DND-41 (cell line): ENCODE measurements around the gene HSCB.

Source experiments
- ATAC-seq: fragments of 200-7000 bp; cut with Tn5 transposase; 3 replicates; pipeline ENCODE4 v1.9.1; 2021; ENCODE audit warnings: low read depth; ENCODE audit not compliant: insufficient read depth
- DNase-seq: peaks from one replicate; pipeline ENCODE4 v3.0.0-alpha.2; 2020
- H2AFZ ChIP-seq: 2 replicates; pipeline ENCODE4 v1.6.0; 2012; ENCODE audit warnings: low read depth, low read length
- H3K27ac ChIP-seq: 2 replicates; pipeline ENCODE4 v1.5.1; 2012; ENCODE audit warnings: low read length, inconsistent platforms
- H3K27me3 ChIP-seq: fragments of 200-600 bp; sonication (generic); 2 replicates; pipeline ENCODE4 v1.6.0; 2012; ENCODE audit warnings: low read length, mild to moderate bottlenecking, inconsistent platforms; ENCODE audit not compliant: insufficient read depth, poor library complexity
- H3K36me3 ChIP-seq: 2 replicates; pipeline ENCODE4 v1.5.1; 2012; ENCODE audit warnings: low read length, inconsistent platforms; ENCODE audit not compliant: insufficient read depth
- H3K4me1 ChIP-seq: 2 replicates; pipeline ENCODE4 v1.5.1; 2012; ENCODE audit warnings: mild to moderate bottlenecking, low read length; ENCODE audit not compliant: insufficient read depth
- H3K4me2 ChIP-seq: 2 replicates; pipeline ENCODE4 v1.6.0; 2012; ENCODE audit warnings: mild to moderate bottlenecking, moderate library complexity, low read length, inconsistent platforms; ENCODE audit not compliant: insufficient read depth
- H3K4me3 ChIP-seq, 2 experiments: fragments of 200-600 bp in 1 of 2; shearing (Covaris generic) in 1 of 2; 2 replicates each; pipeline ENCODE4 v1.5.1; 2012 to 2016; ENCODE audit warnings: inconsistent platforms in 2 of 2, low read length in 2 of 2, mild to moderate bottlenecking in 2 of 2, low read depth in 1 of 2, moderate library complexity in 1 of 2
- H3K79me2 ChIP-seq: 2 replicates; pipeline ENCODE4 v1.6.0; 2012; ENCODE audit warnings: low read length, inconsistent platforms; ENCODE audit not compliant: insufficient read depth
- H3K9ac ChIP-seq: 2 replicates; pipeline ENCODE4 v1.6.0; 2012; ENCODE audit warnings: low read depth, mild to moderate bottlenecking, inconsistent platforms, low read length, moderate library complexity
- H3K9me3 ChIP-seq: 2 replicates; pipeline ENCODE4 v1.5.1; 2012; ENCODE audit warnings: low read length, moderate library complexity, mild to moderate bottlenecking, inconsistent platforms; ENCODE audit not compliant: insufficient read depth, severe bottlenecking
- H4K20me1 ChIP-seq: 2 replicates; pipeline ENCODE4 v1.6.0; 2012; ENCODE audit warnings: low read length; ENCODE audit not compliant: insufficient read depth
- EZH2 ChIP-seq: IDR thresholded peaks from 3 replicates; pipeline ENCODE4 v1.6.1; 2012; ENCODE audit warnings: borderline replicate concordance, low read depth, mild to moderate bottlenecking, moderate library complexity, low read length, inconsistent platforms; ENCODE audit not compliant: severe bottlenecking
- TF ChIP-seq, protein P1 (sequence below): IDR thresholded peaks from 2 replicates; pipeline ENCODE4 v1.5.1; 2012; ENCODE audit warnings: borderline replicate concordance, low read length, moderate library complexity, mild to moderate bottlenecking; ENCODE audit not compliant: poor library complexity, severe bottlenecking; ENCODE audit errors: extremely low read depth

Gene HSCB

DNA sequence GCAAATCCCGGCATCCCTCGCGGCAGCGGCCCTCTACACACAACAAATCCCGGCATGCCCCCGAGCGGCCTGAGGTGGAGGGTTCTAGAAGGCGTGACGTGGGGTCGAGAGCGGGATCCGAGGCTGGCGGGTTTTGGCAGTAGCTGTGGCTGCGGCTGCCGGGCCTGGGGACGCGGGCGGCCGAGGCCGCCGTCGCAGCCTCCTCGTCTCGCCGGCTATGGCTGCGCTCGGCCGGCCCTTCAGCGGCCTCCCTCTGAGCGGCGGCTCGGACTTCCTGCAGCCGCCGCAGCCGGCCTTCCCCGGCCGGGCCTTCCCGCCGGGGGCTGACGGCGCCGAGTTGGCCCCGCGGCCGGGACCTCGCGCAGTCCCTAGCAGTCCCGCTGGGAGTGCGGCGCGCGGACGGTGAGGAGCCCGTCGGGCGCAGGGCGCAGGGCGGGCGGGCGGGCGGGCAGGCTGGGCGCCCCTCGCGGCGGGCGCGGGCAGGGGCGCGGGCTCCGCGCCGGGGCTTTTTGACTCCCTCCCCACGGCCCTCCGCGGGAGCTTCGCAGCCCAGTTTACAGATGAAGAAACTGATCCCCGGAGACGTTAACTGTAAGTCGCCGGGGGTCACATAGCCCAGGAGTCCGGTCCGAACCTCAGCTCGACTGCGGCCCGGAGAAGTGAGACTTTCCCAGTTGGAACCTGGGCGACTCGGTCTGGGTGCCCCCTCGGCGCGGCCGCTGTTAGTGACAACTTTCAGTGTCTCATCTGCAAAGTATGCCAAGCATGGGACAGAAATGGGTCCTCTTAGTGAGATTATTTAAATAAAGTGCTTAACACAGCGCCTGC, 31.0 kb downstream of the HSCB start, which contains the start of gene CCDC117:
Gene CCDC117 (plus strand): TSS at position 63 of the 828 bp plus-strand sequence. CDS start 155 bp downstream, at position 218.
- DNase-seq, result peak; percentile 95
- H3K4me3 ChIP-seq, result peak within 1 kb of the TSS; percentile 76 to 88
- peaks cover 54% of the 10 kb centered on the region for H3K79me2 ChIP-seq
- peak; percentile 94 for ATAC-seq
- H3K4me2 ChIP-seq, result peak within 1 kb of the TSS; percentile 97
- H3K4me1 ChIP-seq, result peaks cover 43% of the 10 kb centered on the region
- H3K27me3 ChIP-seq, result no peaks in the 10 kb centered on the region
- peaks cover 34% of the 10 kb centered on the region for H3K36me3 ChIP-seq
- TF ChIP-seq, protein P1, sequence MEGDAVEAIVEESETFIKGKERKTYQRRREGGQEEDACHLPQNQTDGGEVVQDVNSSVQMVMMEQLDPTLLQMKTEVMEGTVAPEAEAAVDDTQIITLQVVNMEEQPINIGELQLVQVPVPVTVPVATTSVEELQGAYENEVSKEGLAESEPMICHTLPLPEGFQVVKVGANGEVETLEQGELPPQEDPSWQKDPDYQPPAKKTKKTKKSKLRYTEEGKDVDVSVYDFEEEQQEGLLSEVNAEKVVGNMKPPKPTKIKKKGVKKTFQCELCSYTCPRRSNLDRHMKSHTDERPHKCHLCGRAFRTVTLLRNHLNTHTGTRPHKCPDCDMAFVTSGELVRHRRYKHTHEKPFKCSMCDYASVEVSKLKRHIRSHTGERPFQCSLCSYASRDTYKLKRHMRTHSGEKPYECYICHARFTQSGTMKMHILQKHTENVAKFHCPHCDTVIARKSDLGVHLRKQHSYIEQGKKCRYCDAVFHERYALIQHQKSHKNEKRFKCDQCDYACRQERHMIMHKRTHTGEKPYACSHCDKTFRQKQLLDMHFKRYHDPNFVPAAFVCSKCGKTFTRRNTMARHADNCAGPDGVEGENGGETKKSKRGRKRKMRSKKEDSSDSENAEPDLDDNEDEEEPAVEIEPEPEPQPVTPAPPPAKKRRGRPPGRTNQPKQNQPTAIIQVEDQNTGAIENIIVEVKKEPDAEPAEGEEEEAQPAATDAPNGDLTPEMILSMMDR, result peak; percentile 58
- TF ChIP-seq EZH2, result no peak
- peak within 1 kb of the TSS; percentile 85 for H3K27ac ChIP-seq
- H2AFZ ChIP-seq, result peak within 1 kb of the TSS; percentile 93
- no peaks in the 10 kb centered on the region for H3K9me3 ChIP-seq
- H4K20me1 ChIP-seq, result peaks cover 17% of the 10 kb centered on the region; the same call in 1 of the 2 replicates
- H3K9ac ChIP-seq, result peak within 1 kb of the TSS; percentile 94

DNA sequence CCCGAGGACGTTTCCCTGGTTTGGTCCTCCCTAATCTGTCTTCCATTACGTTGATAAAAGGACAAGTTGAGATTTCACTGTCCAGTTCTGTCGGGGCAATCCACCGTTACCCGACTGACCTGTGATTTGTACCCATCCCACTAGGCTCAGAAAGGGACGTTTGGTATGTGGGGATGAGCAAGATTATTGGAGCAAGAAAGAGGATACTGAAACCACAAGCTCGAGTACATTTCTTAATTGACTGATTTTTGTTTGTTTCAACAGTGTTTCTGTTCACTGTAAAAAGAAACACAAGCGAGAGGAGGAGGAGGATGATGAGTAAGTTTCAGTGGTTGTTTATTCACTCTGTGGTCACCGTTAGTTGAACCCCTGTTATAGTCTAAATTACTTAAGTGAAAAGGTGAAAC, 31.6 kb downstream of the HSCB start:
- H3K9ac ChIP-seq, result peak overlapping the region; percentile 94
- ATAC-seq (no peak), DNase-seq (no peak)
- H3K27me3 ChIP-seq, result no peaks in the 10 kb centered on the region
- H3K79me2 ChIP-seq, result peaks cover 60% of the 10 kb centered on the region
- peak overlapping the region; percentile 76 to 88 for H3K4me3 ChIP-seq
- H4K20me1 ChIP-seq, result peaks cover 18% of the 10 kb centered on the region; the same call in 1 of the 2 replicates
- H3K27ac ChIP-seq, result peak overlapping the region; percentile 85
- peaks cover 40% of the 10 kb centered on the region for H3K36me3 ChIP-seq
- H3K9me3 ChIP-seq, result no peaks in the 10 kb centered on the region
- TF ChIP-seq, protein P1, result no peak
- no peak for TF ChIP-seq EZH2
- peak overlapping the region; percentile 67 for H2AFZ ChIP-seq
- peaks cover 48% of the 10 kb centered on the region for H3K4me1 ChIP-seq
- peak overlapping the region; percentile 97 for H3K4me2 ChIP-seq

DNA sequence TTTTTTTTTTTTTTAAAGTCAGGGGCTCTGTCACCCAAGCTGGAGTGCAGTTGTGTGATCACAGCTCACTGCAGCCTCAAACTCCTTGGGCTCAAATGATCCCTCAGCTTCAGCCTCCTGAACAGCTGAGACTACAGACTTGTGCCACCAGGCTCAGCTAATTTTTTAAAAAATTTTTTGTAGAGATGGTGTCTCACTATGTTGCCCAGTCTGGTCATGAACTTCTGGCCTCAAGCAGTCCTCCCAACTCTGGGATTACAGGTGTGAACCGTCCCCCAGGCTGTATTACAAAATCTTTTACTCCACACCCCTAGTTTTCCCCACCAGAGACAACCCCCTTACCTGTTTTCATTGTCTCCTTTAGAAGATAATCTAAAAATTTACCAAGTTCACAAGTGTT, 32.5 kb downstream of the HSCB start:
- TF ChIP-seq EZH2, result no peak
- TF ChIP-seq, protein P1, result no peak
- no peak overlapping the region for H2AFZ ChIP-seq
- H3K79me2 ChIP-seq, result peaks cover 69% of the 10 kb centered on the region
- H3K9me3 ChIP-seq, result no peaks in the 10 kb centered on the region
- peak overlapping the region in 1 of 2 experiments; percentile 76; a peak in 2 of 4 replicates for H3K4me3 ChIP-seq
- no peaks in the 10 kb centered on the region for H3K27me3 ChIP-seq
- peaks cover 47% of the 10 kb centered on the region for H3K36me3 ChIP-seq
- H3K4me1 ChIP-seq, result peaks cover 52% of the 10 kb centered on the region
- no peak for ATAC-seq
- H4K20me1 ChIP-seq, result peaks cover 27% of the 10 kb centered on the region; the same call in 1 of the 2 replicates
- no peak for DNase-seq
- peak overlapping the region; percentile 94 for H3K9ac ChIP-seq
- H3K27ac ChIP-seq, result 0 out of 2 replicates have a peak overlapping the region, but pooled peaks have one; percentile 38
- H3K4me2 ChIP-seq, result peak overlapping the region; percentile 97
